ENCODE data around the gene TMEM187. TPM values are rescaled to one million over a fixed set of nuclear protein-coding genes. Genes with fewer than 3 reads are reported as not detected.

The TMEM187 gene, protein sequence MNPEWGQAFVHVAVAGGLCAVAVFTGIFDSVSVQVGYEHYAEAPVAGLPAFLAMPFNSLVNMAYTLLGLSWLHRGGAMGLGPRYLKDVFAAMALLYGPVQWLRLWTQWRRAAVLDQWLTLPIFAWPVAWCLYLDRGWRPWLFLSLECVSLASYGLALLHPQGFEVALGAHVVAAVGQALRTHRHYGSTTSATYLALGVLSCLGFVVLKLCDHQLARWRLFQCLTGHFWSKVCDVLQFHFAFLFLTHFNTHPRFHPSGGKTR
- polyA plus RNA-seq (2013): 4.9 and 5.0 TPM in 2 replicates

DNA sequence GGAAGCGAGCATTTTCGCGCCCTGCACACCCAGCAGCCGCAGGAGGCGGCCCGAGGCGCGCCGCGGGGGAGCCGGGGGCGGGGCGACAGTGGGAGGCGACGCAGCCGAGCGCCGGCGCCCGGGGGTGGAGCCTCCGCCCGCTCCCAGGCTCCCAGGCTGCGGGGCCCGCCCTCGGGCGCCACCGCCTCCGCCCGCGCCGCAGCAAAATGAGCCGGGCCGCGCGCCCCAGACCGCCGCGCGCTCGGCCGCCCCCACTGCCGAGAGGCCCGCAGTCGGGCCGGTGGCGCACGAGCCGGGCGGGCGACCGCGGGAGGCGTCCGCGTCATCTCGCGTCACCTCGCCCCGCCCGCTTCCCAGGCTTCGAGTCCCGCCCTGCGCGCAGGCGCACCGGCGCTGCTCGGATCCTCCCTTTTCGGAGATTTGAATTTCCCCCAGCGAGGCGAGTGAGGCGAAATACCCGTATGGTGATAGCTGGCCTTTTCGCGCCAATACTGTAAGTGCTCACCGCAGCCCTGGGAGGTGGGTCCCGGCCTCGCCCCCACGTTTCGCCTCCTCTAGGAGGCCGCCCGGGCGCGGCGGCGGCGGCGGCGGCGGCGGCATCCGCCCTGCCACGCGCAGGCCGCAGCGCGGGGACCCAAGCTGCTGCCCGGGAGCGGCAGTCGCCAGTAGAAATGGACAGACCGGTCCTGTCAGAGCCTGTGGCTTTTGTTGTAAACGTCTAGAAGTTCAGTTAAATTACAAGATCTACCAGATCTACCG, at the start of gene TMEM187:
Gene TMEM187, plus strand, starts transcription at position 387 of the 759 bp plus-strand sequence. CDS start 9,309 bp downstream, outside the sequence.
- Histone ChIP-seq H3K9me3 (ENCODE audit: insufficient read depth, low read depth, low read length) (no peaks in the 10 kb centered on the region), H3K79me2 (ENCODE audit: control insufficient read depth, insufficient read depth, low read length, poor library complexity) (peaks cover 36% of the 10 kb centered on the region), H2BK5ac (ENCODE audit: low read depth, low read length, poor library complexity) (peak within 1 kb of the TSS; percentile 99), H4K91ac (ENCODE audit: low read depth, low read length) (peak within 1 kb of the TSS; percentile 96), H3K4me1 (ENCODE audit: control insufficient read depth in 1 of 2, insufficient read depth in 2 of 2, low read length in 2 of 2) (peaks cover 7 to 12% of the 10 kb centered on the region in 2 experiments), H2BK120ac (ENCODE audit: insufficient read depth, low read length, poor library complexity) (peak within 1 kb of the TSS; percentile 77), H3K79me1 (ENCODE audit: low read length) (peaks cover 21% of the 10 kb centered on the region), H2AFZ (ENCODE audit: insufficient read depth, low read length, poor library complexity) (peak within 1 kb of the TSS; percentile 88), H3K4ac (ENCODE audit: low read depth, low read length) (peak within 1 kb of the TSS; percentile 92), H3K14ac (ENCODE audit: low read length) (peak within 1 kb of the TSS; percentile 95), H3K9ac (ENCODE audit: low read length) (peak within 1 kb of the TSS; percentile 99), H2BK12ac (ENCODE audit: low read length) (no peak within 1 kb of the TSS), H4K8ac (ENCODE audit: low read depth, low read length) (peak within 1 kb of the TSS; percentile 89), H3K27me3 (ENCODE audit: insufficient read depth, low read length) (no peaks in the 10 kb centered on the region), H3K27ac (ENCODE audit: low read depth, low read length) (peak within 1 kb of the TSS; percentile 99), H3K4me3 (ENCODE audit: low read depth, low read length) (peak within 1 kb of the TSS; percentile 98), H3K36me3 (ENCODE audit: control insufficient read depth in 1 of 2, insufficient read depth in 2 of 2, low read length in 2 of 2) (peaks cover 10 to 12% of the 10 kb centered on the region in 2 experiments), H3K4me2 (ENCODE audit: low read length) (peak within 1 kb of the TSS; percentile 81), H3K23ac (ENCODE audit: low read length) (no peak within 1 kb of the TSS), H2AK5ac (ENCODE audit: low read length) (peak within 1 kb of the TSS; percentile 99), H3K18ac (ENCODE audit: low read length) (peak within 1 kb of the TSS; percentile 99), H4K12ac (ENCODE audit: low read depth, low read length) (peak within 1 kb of the TSS; percentile 99)
- DNase-seq: peak; percentile 80 to 97
- WGBS (ENCODE audit: extremely low coverage, insufficient coverage, insufficient read length): no CpG with 5 or more reads among the region's 103 CpGs

DNA sequence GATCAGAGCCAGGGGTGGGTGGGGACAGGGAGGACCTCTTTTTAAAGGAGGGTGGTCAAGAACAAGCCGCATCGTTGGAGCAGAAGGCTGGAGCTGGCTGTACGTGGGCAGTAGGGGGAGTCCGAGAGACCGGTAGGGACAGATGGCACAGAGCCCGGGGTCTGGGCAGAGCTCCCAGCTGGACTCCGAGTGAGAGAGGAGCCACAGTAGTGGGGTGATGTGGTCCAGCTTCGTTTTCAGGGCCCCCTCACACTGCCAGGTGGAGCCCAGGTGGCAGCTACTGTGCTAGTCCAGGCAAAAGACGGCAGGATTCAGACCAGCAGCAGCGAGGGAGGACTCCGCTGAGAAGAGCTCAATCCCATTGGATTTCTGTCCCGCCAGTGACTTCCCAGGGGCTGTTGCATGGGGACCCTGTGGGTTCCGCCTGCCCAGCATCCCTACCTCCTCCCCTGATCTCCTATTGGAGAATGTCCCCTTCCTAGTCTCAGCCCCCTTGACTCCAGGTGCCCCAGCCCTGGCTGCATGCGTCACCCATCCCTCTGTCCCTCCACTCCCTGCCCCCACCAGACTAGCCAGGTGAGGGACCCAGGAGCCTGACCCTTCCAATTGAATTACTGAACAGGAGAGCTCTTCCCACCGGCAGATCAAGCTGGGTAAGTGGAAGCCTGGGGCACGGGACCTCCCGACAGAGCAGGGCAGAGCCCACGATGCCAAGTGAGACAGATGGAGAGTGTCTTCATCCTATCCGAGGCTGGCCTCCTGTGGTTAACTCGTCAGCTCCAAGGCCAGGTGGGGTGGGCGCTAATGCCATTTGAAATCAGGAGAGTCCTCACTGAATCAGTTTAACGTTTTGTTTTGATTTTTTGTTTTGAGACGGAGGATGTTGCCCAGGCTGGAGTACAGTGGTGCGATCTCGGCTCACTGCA, 49.4 kb upstream of the TMEM187 start:
- Histone ChIP-seq H3K9me3 (ENCODE audit: insufficient read depth, low read depth, low read length) (peaks cover 2% of the 10 kb centered on the region), H3K4ac (ENCODE audit: low read depth, low read length) (no peak overlapping the region), H3K79me1 (ENCODE audit: low read length) (peaks cover 7% of the 10 kb centered on the region), H3K4me3 (ENCODE audit: low read depth, low read length) (no peak overlapping the region), H3K18ac (ENCODE audit: low read length) (no peak overlapping the region), H3K27ac (ENCODE audit: low read depth, low read length) (no peak overlapping the region), H2AFZ (ENCODE audit: insufficient read depth, low read length, poor library complexity) (no peak overlapping the region), H2BK120ac (ENCODE audit: insufficient read depth, low read length, poor library complexity) (no peak overlapping the region), H3K79me2 (ENCODE audit: control insufficient read depth, insufficient read depth, low read length, poor library complexity) (peaks cover 7% of the 10 kb centered on the region), H3K9ac (ENCODE audit: low read length) (no peak overlapping the region), H3K4me1 (ENCODE audit: control insufficient read depth in 1 of 2, insufficient read depth in 2 of 2, low read length in 2 of 2) (peaks cover 12 to 25% of the 10 kb centered on the region in 2 experiments), H4K12ac (ENCODE audit: low read depth, low read length) (no peak overlapping the region), H3K27me3 (ENCODE audit: insufficient read depth, low read length) (no peaks in the 10 kb centered on the region), H2BK12ac (ENCODE audit: low read length) (no peak overlapping the region), H4K91ac (ENCODE audit: low read depth, low read length) (no peak overlapping the region), H2AK5ac (ENCODE audit: low read length) (no peak overlapping the region), H3K36me3 (ENCODE audit: control insufficient read depth in 1 of 2, insufficient read depth in 2 of 2, low read length in 2 of 2) (no peaks in the 10 kb centered on the region), H2BK5ac (ENCODE audit: low read depth, low read length, poor library complexity) (no peak overlapping the region), H3K23ac (ENCODE audit: low read length) (no peak overlapping the region), H3K4me2 (ENCODE audit: low read length) (no peak overlapping the region), H4K8ac (ENCODE audit: low read depth, low read length) (no peak overlapping the region), H3K14ac (ENCODE audit: low read length) (no peak overlapping the region)
- DNase-seq: no peak
- WGBS (ENCODE audit: extremely low coverage, insufficient coverage, insufficient read length): no CpG with 5 or more reads among the region's 25 CpGs

DNA sequence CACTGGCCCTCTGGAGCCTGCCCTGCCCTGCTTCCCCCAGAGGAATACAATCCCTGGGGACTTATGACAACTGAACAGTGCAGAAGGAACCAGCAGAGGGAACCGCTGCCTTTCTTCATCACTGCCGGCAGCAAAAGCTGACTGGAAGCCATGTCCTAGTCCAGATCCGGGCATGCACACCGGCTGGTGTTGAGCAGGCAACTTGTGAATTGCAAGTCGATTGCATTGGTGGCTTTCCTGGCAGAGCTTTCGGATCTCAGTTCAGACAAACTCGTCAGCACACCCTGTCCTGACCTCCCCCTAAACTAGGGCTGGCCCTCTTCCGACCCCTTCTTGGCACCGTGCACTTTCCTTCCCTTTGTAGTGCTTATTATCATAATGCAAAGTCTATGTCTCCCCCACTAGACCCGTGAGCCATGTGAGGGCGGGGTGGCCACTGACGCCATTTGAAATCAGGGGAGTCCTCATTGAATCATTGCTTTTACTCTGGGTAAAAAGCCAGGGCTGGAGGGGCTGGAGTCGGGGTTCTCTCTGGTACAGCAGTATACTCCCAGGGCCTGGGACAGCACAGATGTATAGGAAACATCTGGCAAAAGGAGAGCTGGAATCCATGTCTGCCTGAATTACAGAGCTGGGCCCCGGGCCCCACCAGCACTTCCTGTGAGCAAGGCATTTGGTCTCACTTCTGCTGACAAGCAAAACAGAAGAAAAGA, 48.2 kb upstream of the TMEM187 start:
- Histone ChIP-seq H3K4me1 (ENCODE audit: control insufficient read depth in 1 of 2, insufficient read depth in 2 of 2, low read length in 2 of 2) (peaks cover 12 to 25% of the 10 kb centered on the region in 2 experiments), H2BK12ac (ENCODE audit: low read length) (no peak overlapping the region), H3K79me1 (ENCODE audit: low read length) (peaks cover 7% of the 10 kb centered on the region), H3K4ac (ENCODE audit: low read depth, low read length) (no peak overlapping the region), H3K4me2 (ENCODE audit: low read length) (no peak overlapping the region), H4K91ac (ENCODE audit: low read depth, low read length) (no peak overlapping the region), H4K12ac (ENCODE audit: low read depth, low read length) (no peak overlapping the region), H3K36me3 (ENCODE audit: control insufficient read depth in 1 of 2, insufficient read depth in 2 of 2, low read length in 2 of 2) (peaks cover 1% of the 10 kb centered on the region in 2 experiments), H3K4me3 (ENCODE audit: low read depth, low read length) (no peak overlapping the region), H3K23ac (ENCODE audit: low read length) (no peak overlapping the region), H3K14ac (ENCODE audit: low read length) (no peak overlapping the region), H4K8ac (ENCODE audit: low read depth, low read length) (no peak overlapping the region), H2BK120ac (ENCODE audit: insufficient read depth, low read length, poor library complexity) (no peak overlapping the region), H2BK5ac (ENCODE audit: low read depth, low read length, poor library complexity) (no peak overlapping the region), H3K79me2 (ENCODE audit: control insufficient read depth, insufficient read depth, low read length, poor library complexity) (peaks cover 7% of the 10 kb centered on the region), H3K18ac (ENCODE audit: low read length) (no peak overlapping the region), H3K27me3 (ENCODE audit: insufficient read depth, low read length) (no peaks in the 10 kb centered on the region), H3K9ac (ENCODE audit: low read length) (no peak overlapping the region), H2AK5ac (ENCODE audit: low read length) (no peak overlapping the region), H2AFZ (ENCODE audit: insufficient read depth, low read length, poor library complexity) (no peak overlapping the region), H3K27ac (ENCODE audit: low read depth, low read length) (no peak overlapping the region), H3K9me3 (ENCODE audit: insufficient read depth, low read depth, low read length) (peaks cover 2% of the 10 kb centered on the region)
- no CpG with 5 or more reads among the region's 14 CpGs for WGBS (ENCODE audit: extremely low coverage, insufficient coverage, insufficient read length)
- DNase-seq: peak; percentile 14 to 47

DNA sequence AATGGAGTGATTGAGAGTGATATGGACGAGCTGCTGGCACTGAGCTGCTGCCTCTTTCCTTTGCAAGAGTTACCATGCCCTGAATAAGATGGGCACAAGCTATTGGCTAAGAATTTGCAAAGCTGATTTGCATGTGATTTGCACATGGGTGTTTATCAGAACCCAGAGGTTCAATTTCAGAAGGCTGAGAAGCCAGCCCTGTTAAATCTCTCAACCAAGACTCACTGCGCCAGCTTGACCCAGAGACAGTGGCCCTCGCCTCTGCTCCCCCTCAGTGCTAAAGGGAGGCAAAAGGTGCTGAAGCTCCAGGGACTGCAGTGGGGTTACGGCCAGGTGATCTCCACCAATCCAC, 47.2 kb upstream of the TMEM187 start:
- Histone ChIP-seq H3K27me3 (ENCODE audit: insufficient read depth, low read length) (no peaks in the 10 kb centered on the region), H3K36me3 (ENCODE audit: control insufficient read depth in 1 of 2, insufficient read depth in 2 of 2, low read length in 2 of 2) (peaks cover 11 to 12% of the 10 kb centered on the region in 2 experiments), H2AK5ac (ENCODE audit: low read length) (no peak overlapping the region), H3K14ac (ENCODE audit: low read length) (no peak overlapping the region), H3K4me1 (ENCODE audit: control insufficient read depth in 1 of 2, insufficient read depth in 2 of 2, low read length in 2 of 2) (peaks cover 12 to 25% of the 10 kb centered on the region in 2 experiments), H3K79me2 (ENCODE audit: control insufficient read depth, insufficient read depth, low read length, poor library complexity) (peaks cover 7% of the 10 kb centered on the region), H3K4me3 (ENCODE audit: low read depth, low read length) (no peak overlapping the region), H2BK120ac (ENCODE audit: insufficient read depth, low read length, poor library complexity) (no peak overlapping the region), H3K23ac (ENCODE audit: low read length) (no peak overlapping the region), H3K18ac (ENCODE audit: low read length) (no peak overlapping the region), H3K4me2 (ENCODE audit: low read length) (no peak overlapping the region), H4K12ac (ENCODE audit: low read depth, low read length) (no peak overlapping the region), H2BK12ac (ENCODE audit: low read length) (no peak overlapping the region), H4K91ac (ENCODE audit: low read depth, low read length) (no peak overlapping the region), H3K9ac (ENCODE audit: low read length) (no peak overlapping the region), H3K9me3 (ENCODE audit: insufficient read depth, low read depth, low read length) (peaks cover 2% of the 10 kb centered on the region), H2AFZ (ENCODE audit: insufficient read depth, low read length, poor library complexity) (no peak overlapping the region), H3K79me1 (ENCODE audit: low read length) (peaks cover 7% of the 10 kb centered on the region), H3K4ac (ENCODE audit: low read depth, low read length) (no peak overlapping the region), H2BK5ac (ENCODE audit: low read depth, low read length, poor library complexity) (no peak overlapping the region), H3K27ac (ENCODE audit: low read depth, low read length) (no peak overlapping the region), H4K8ac (ENCODE audit: low read depth, low read length) (no peak overlapping the region)
- DNase-seq: no peak
- no CpG with 5 or more reads among the region's 4 CpGs for WGBS (ENCODE audit: extremely low coverage, insufficient coverage, insufficient read length)
